HG03565 (cell line): ENCODE data around the gene ANGPT4.

Experiments
- ATAC-seq: cut with Tn5 transposase; IDR thresholded peaks from one replicate; pipeline ENCODE4 v1.9.1; 2021; ENCODE audit warnings: mild to moderate bottlenecking, moderate library complexity; ENCODE audit not compliant: unreplicated experiment

The ANGPT4 gene

DNA sequence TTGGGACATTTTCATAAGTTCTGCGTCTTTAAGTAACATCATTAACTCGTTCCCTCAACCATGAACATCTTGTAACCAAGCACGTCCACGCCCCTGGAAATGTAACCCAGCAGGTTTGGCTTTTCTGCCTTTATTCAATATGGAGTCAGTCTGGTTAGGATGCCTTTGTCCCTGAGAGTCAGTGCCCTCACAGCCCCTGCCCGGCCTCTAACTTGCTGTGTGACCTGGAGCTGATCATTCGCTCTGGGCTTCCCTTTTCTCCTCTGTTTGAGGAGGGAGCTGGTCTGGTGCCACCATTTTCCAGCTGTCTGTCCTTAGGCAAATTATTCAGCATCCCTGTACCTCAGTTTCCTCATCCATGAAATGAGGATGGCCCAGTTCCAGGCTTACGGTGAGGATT is 26.5 kb upstream of the ANGPT4 start:
- no peak for ATAC-seq

DNA sequence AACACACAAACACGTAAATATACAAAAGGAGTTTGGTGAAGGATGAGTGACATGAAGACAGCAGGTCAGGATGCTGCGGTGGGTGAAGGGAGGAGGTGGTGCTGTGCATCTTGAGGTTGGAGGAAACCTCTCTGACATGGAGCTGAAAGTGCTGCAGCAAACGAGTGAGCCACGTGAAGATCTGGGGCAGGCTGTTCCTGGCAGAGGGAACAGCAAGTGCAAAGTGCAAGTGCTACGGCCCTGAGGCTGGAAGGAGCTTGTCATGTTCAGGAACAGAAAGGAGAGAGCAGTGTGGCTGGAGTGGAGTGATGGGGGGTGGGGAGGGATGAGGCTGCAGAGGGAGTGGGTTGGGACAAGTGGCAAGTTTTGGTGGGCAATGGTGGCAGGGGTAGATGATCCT is 24.8 kb upstream of the ANGPT4 start:
- ATAC-seq = no peak

DNA sequence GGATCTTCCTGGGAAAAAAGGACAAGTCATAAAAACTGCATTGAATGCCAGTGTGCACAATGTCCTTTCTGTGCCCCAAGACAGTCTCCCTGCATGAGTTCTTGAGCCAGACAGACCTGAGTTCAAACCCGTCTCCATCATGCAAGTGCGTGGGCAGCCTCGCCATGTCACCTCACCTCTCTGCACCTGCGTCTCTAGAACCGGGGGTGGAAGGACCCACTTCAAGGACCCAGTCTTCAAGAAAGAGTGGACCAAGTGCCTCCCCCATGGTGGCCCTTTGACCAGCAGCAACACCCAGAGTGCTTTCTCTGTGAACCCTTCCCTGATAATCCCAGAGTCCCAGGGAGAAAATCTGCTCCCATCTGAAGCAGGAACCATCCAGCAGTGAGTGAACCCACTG is 23.5 kb upstream of the ANGPT4 start:
- no peak for ATAC-seq

DNA sequence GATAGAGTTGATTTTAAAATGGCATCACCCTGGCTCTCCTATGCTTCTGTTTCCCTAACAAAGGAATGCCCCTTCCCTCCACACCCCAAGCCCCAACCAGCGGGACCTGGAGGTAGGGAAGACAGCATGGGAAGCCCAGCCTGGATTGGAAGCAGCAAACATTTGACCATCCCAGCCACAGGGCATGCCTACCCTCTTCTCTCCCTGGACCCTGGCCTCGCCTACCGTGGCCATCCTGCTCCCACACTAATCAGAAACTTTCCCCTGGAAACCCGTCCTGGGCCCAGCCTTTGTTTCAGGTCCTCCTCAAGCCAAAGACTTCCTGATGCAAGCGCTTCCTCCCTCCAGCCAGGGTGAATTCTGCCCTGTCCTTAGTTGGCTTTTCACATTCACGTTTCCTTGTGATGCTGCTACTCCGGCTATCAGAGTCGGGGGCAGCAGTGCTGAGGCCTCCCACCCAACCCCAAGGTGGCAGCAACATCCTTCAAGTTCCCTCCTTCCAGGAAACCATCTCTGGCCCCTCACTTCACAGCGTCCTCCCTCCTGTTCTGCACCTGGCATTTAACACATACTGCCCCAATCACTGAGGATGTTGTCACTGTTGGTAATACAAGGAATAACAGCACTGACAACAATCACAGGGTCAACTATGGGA is 18.2 kb upstream of the ANGPT4 start:
- no peak for ATAC-seq

DNA sequence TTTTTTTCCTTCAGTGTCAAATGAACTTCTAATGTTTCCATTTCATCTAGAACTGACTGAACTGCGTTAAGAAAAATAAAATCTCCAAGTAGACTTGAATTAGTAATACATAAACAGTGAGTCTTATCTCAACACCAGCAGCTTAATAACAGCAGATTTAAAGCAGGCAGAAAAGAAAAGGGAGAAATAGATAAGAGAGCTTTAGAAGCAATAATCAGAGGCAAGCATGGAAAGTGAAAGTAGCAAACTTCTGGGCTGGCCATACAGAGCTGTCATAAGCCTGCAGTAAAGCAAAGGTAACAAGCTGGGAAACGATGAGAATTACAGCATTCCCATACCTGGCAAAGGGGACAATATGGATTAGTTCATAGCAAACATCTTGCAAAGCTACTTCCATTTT is 16.9 kb upstream of the ANGPT4 start:
- ATAC-seq = no peak

DNA sequence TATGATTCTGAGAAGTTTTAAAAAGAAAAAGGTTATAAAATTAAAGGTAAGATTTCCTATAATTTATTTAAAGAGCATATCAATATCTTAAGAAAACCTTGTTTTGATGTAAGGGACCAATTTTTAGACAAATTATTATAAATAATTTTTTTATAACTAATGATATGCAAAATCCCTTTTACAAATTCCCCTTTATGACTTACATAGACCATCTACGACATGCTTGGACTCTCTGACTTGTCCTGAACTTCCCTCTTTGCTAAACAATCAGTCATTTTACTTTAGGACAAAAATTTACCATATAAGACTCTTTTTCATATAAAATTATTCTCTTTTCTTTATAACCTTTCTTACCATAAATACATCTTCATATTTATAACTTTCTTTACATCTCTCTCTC is 15.3 kb upstream of the ANGPT4 start:
- ATAC-seq = no peak

DNA sequence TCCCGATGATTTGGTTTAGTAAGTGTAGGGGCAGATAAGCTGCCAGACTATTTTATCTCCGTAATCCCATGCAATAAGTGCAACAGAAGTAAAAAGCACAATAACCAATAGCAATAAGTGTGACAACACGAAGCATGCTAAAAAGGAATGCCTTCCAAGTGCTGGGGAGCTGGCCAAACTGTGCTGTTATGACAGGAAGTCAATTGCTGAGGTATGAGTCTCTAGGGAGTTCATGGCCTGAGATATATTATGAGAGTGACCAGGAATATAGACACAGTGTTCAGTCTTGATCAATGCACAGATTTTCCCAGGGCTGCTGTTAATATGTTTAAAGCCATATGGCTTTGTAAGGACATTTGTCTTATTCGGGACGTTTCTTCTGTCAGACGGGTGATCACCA is 10.5 kb upstream of the ANGPT4 start:
- ATAC-seq = no peak

DNA sequence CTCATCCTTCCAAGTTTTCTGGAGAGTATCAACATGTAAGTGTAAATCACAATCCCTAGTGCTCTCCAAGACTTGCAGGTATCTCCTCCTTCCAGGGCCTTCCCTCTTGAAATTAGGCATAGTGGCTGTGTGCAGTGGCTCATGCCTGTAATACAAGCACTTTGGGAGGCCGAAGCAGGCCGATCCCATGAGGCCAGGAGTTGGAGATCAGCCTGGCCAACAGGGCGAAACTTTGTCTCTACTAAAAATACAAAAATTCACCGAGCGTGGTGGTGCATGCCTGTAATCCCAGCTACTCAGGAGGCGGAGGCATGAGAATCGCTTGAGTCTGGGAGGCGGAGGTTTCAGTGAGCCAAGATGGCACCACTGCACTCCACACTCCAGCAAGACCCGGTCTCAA is 9.4 kb upstream of the ANGPT4 start:
- no peak for ATAC-seq

DNA sequence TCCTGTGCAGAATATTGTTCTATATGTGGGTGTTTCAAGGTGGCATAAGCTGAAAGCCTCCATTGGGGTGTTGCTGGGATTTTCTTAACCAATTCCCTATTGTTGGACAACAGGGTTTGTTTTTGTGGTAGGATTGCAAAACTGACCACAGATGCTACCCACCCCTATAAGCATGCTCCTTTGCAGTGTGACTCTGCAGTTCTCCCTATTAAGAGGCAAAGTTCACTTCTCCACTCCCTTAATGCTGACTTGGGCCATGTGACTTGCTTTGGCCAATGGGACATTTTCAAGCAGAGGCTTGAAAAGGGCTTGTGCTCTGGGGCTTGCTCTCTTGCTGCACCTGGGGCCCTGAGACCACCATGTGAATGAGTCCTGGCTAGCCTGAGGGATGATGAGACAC is 8.5 kb upstream of the ANGPT4 start:
- no peak for ATAC-seq

DNA sequence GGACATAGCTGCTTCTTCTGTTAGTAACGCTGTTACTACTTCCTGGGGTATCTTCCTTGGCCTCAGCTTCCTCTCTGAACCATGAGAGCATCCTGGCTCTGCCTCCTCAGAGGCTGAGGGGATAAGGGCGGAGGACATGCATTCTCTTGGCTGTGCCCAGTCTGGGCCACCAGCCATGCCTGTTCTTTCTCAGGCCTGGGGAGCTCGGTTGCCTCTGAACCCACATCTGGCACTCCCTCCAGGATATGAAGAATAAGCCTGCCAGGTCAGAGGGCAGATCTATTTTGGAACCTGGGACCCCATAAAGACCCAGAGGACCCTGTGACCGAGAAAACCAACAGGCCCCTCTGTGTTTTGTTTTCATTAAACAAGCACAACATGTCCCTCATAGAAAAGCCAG is 6.6 kb upstream of the ANGPT4 start:
- ATAC-seq = no peak

DNA sequence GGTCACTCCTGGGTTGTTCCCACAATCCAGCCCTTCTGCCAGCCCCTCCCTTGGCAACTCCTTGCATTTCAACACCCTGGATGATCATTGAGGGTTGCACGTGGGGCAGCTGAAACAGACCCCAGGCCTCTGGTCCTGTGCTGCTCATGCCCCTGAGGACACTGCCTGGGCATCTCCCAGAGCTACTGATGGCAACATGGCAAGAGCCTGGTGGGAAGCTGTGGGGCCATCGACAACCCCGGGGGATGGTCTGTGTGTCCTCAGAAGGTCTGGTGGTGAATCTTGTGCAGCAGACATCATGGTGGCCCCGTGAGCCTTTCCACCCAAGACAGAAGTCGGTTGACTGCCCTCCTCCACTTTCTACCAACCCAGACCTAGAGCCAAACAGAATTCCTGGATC is 4.9 kb upstream of the ANGPT4 start:
- ATAC-seq = no peak

DNA sequence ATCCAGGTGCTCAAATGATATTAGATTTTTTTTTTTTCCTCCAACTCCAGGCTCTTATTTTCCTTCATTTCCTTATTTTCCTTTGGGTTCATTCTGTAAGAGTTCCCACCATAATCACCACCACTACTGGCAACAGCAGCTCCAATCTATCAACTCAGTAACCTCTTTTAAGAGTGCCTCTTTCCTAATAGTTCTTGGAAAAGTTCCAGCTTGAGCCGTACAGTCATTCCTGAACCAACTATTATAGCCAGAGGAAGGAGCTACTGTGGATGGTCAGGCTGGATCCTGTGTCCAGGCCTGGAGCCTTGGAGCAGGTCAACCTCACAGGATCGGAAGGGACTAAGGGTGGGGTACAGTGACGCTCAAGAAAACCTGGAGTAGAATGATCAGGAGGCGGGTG is 4.2 kb upstream of the ANGPT4 start:
- no peak for ATAC-seq

DNA sequence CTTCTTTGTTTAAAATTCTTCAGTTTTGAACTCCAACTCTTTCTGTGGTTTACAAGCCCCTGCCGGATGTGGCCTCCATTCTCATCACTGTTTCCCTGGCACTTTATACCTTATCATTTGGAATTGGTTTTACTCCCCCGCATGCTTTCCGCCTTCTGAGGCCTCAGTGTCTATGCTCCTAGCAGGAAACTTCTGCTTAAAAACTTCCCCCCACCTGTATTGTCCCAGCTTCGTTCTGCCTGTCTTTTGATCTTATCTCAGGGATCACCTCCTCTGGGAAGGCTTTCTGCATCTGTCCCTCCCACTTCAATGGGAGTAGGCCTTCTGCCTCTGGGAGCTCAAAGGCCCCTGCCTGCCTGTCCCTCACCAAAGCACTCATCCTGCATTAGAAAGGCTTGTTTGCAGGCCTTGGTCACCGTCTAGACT is 3.4 kb upstream of the ANGPT4 start:
- no peak for ATAC-seq

DNA sequence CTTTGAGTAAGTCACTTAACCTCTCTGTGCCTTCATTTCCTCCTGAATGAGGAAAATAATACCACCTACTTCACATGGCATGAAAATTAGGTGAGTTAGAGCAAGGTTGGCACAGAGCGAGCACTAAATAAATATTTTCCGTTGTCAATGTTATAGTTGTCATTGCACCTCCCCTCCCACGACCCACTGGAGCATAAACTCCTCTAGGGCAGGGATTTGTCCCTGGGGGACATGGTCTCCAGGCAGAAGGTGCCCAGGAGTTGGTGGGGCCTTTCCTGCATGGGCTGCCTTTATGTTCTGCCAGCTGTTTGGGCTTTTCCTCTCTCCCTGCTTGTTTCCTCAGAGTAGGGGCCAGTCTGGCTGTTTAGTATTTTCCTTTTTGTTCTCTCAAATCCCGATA is 1.3 kb upstream of the ANGPT4 start:
- ATAC-seq = no peak

DNA sequence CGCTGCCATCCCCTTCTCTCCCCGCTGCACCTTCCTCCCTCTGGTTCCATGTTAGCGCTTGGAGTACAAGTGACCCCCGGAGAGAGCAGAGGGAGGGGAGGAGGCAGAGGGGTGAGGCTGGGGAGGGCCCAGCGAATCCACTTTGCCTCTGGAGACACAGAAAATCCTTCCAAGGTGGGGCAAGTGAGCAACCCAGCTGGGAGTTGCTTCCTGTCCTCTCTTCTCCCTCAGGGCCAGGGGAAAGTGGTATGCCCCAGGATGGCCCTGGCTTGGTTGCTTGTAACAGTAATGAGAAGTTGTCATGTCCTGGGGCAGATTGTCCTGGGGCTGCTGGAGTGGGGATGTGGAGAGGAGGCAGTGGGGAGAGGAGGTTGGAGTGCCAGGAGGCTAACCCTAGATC is 691 bp upstream of the ANGPT4 start:
- no peak for ATAC-seq

DNA sequence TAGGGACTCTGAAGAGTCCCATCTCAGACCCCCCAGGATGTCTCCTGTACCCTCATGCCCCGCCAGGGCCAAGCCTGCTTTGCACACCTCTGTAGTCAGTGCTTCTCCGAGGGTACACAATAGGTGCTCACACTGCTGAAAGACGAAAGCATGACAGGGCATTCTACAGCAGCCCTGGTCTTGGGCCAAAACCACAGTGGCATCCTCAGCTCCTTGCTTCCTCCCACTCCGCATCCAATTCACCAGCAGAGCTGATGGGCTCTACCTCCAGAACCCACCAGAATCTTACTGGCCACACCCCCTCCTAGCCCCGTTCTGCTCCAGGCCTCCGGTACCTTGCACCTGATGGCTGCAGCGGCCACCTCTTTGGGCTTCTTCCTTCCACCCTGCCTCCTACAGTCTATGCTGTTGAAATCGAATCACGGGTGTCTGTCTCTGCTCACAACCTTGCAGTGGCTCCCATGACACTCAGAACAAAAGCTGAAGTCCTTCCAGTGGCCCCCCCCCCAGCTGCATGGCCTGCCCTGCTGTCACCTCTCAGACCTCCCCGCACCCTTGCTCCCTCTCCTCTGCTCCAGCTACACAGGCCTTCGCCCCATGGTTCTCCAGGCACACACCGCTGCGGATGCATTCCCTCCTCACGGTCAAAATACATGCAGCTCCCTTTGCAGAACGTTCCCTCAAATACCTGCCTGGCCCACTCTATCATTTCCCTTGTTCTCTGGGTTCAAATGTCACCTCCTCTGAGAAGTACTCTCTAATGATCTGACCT is 1.2 kb downstream of the ANGPT4 start:
- ATAC-seq = no peak

DNA sequence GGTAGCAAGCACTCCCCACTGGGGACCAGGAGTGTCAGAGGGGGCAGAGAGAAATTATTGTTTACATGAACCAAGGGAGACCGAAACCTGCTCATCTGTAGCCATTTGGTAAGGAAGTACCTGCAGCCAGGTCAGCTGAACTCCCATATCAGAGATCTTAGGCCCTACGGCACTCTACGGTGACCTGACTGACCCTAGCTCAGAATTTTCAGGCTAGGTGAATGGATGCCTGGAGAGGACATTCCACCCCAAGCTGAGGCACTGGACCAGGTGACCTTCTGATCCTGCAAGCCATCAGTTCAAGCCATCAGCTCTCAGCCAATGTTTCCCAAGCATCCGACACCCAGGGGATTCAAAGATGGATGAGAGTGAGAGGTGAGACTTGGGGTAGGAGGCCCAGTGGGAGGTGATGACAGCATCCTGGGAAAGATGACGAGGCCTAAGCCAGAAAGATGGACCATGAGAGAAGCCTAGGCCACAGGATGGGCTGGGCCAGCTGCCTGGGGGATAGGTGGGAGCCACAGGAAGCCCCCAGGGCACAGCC is 2.8 kb downstream of the ANGPT4 start:
- no peak for ATAC-seq

DNA sequence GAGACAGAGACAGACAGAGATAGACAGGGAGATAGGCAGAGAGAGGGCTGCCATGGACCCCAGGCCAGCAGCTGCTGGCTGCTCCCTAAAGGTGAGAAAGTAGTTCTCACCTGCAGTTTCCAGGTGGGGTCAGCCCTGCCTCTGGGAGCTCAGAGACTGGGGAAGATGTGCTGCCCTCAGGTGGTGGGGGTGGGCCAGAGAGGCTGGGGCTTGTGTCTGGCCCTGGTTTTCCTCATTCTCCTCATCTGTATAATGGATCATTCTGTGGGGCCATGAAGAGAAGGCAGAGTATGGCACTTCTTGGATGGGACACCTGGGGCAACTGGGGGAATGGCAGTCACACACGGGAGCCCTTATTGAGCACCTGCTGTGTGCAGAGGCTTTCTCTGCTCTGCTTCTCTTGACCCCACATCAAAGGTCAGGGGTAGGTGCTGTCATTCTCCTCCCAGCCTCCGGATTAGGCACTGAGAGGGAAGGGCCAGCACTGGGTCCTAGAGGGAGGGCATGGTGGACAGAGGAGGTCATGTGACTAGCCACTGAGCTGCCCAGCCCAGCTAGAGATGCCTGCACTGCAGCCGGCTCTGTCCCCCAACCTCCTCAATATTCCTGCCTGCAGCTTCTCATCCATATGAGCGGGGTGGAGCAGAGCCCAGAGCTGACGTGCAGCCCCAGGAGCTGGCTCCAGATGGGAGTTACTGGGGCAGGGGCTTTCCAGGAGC is 4.1 kb downstream of the ANGPT4 start:
- no peak for ATAC-seq

DNA sequence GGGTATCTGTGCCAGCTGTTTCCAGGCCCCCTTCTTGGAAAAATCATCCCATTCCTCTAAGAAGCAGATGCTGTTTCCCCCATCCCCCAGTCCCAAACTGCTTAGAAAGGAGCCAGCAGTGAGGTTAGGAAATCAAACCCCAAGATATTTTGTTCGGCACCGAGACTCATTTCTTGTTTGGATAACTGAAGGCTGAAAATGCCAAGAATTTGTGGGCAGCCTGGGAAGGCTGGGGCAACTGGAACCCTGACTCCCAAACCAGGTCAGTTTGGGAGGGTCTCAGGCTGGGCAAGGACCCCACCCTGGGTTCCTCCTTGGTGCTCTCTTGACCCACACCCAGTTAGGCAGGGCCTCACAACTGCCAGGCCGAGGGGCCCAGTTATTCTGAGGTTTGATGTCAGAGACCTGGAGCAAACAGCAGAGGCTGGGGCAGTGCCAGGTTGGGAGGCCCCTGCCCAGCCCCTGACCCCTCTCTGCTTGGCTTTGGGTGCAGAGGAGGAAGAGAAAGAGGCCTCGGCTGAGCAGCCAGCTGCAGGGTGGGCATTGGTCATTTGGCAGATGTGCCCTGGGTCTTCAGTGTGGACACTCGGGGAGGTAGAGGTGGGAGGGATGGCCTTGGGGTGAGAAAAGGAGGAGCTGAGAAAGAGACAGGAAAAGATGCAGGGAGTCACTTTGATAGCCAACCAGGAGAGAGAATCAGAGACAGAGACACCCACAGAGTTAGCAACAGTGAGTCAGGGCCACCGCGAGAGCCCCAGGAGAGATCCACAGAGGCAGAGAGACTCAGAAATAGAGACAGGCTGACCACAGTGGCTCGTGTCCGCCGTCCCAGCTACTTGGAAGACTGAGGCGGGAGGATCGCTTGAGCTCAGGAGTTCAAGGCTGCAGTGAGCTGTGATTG is 5.0 kb downstream of the ANGPT4 start:
- ATAC-seq = no peak

DNA sequence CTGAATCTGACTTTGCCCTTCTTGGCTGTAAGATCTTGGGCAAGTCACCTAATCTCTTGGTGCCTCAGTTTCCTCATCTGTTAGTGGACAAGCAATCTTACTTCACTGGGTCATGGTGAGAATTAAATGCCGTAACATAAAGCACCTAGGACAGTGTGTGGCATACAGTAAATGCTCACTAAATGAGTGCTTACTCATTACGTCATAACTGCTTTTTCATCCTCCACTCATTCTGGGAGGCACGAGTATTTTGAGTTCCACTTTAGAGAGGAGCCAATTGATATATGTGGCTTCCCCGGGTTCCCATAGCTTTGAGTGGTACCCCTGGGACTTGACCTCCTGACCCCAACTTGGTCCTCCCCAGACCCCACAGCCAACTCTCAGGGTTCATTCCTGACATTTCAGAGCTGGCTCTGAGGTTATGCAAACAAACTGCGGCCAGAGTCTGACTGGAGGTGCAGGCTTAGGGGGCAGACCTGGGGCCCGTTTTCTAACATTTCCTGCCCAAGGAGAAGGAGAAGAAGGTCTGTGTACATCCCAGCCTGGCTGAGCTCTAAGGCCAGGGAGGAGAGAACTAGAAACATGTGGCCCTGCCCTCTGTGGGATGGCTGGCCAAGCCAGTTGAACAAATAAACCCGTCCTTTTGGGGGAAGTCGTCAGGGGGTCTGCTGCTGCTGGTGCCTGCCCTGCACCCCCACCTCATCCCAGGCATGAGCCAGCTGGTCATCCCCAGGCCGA is 5.8 kb downstream of the ANGPT4 start:
- ATAC-seq = no peak
